Measurements from ENCODE around the gene PIEZO1. TPM values are rescaled to one million over a fixed set of nuclear protein-coding genes. Genes with fewer than 3 reads are reported as not detected.

The PIEZO1 gene
- total and polyA plus RNA-seq, 2 donors (not counting 1 experiment from before 2014, with no cell fraction given): 94.5 to 313 TPM

DNA sequence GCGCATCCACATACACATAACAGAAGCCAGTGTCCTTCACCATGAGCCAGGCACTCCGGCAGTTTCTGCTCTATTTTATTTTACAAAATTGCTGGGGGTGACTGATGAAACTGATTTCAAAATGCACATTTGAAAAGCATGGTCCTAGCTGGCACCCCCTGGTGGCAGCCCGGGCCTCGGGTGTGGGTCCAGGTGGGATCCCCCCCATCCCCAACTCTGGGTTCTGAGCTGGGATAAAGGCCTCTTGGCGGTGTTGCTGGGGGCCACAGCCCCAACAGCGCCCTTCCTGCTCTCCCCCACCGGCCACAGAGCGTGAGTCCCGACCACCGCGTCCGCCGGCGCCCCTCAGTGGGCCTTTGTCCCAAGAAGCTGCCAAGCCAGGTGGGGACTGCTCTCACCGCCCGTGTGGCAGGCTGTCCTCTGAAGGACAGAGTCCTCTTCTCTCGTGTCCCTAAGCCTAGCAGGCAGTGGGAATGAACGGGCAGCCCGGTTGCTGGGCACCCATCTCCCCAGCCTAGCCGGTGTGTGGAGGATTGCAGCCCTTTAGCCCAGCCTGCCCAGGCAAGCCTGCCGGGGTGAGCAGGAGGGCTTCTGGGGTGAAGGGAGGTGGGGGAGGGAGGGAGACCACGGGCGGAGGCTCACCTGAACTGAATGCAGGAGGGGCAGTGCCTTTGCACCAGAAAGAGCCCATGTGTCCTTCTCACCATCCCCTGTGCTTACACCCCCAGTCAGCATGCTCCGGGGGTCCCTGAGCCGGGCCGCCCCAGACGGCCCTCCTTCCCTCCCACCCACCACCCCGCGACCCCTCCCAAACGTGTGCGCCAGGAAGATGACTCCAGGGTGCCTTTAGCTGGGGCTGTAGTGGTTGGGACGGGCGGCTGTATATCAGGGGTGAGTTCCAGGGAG, 99.6 kb downstream of the PIEZO1 start:
- no peak overlapping the region for H3K9ac ChIP-seq (ENCODE audit: insufficient read depth, low read length)
- peak; percentile 36 for TF ChIP-seq EZH2 (IDR thresholded peaks at IDR 0.05; ENCODE audit: low read length, missing control alignments)
- TF ChIP-seq, protein P1, sequence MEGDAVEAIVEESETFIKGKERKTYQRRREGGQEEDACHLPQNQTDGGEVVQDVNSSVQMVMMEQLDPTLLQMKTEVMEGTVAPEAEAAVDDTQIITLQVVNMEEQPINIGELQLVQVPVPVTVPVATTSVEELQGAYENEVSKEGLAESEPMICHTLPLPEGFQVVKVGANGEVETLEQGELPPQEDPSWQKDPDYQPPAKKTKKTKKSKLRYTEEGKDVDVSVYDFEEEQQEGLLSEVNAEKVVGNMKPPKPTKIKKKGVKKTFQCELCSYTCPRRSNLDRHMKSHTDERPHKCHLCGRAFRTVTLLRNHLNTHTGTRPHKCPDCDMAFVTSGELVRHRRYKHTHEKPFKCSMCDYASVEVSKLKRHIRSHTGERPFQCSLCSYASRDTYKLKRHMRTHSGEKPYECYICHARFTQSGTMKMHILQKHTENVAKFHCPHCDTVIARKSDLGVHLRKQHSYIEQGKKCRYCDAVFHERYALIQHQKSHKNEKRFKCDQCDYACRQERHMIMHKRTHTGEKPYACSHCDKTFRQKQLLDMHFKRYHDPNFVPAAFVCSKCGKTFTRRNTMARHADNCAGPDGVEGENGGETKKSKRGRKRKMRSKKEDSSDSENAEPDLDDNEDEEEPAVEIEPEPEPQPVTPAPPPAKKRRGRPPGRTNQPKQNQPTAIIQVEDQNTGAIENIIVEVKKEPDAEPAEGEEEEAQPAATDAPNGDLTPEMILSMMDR (conservative IDR thresholded peaks at IDR 0.05 in 1 of 2, IDR thresholded peaks at IDR 0.05 in 1 of 2; ENCODE audit: low read depth in 1 of 2, low read length in 2 of 2): peak; percentile 68 to 88
- DNase-seq (ENCODE audit: low read depth in 2 of 2): peak; percentile 31 to 48
- H3K27me3 ChIP-seq (ENCODE audit: control insufficient read depth, insufficient read depth, low read length): peaks cover 9% of the 10 kb centered on the region
- no peaks in the 10 kb centered on the region for H3K9me3 ChIP-seq (ENCODE audit: control insufficient read depth, insufficient read depth, low read depth, low read length)
- no peak overlapping the region for H3K27ac ChIP-seq (ENCODE audit: insufficient read depth, low read length)
- H4K20me1 ChIP-seq (ENCODE audit: control insufficient read depth, extremely low read depth, insufficient read depth, low read length): no peaks in the 10 kb centered on the region
- H2AFZ ChIP-seq (ENCODE audit: low read length): no peak overlapping the region
- H3K79me2 ChIP-seq (ENCODE audit: control insufficient read depth, insufficient read depth, low read length): no peaks in the 10 kb centered on the region
- H3K4me3 ChIP-seq (replicated peaks in 1 of 4; ENCODE audit: control extremely low read depth in 1 of 4, insufficient read depth in 1 of 4, low read depth in 3 of 4, low read length in 4 of 4): peak overlapping the region in 3 of 4 experiments; percentile 11 to 57 (median 42)
- no peaks in the 10 kb centered on the region for H3K36me3 ChIP-seq (ENCODE audit: control insufficient read depth, insufficient read depth, low read length)
- H3K4me2 ChIP-seq (ENCODE audit: extremely low read depth, insufficient read depth, low read length): peak overlapping the region; percentile 20
- peaks cover 10% of the 10 kb centered on the region for H3K4me1 ChIP-seq (ENCODE audit: control insufficient read depth, extremely low read depth, insufficient read depth, low read length)

DNA sequence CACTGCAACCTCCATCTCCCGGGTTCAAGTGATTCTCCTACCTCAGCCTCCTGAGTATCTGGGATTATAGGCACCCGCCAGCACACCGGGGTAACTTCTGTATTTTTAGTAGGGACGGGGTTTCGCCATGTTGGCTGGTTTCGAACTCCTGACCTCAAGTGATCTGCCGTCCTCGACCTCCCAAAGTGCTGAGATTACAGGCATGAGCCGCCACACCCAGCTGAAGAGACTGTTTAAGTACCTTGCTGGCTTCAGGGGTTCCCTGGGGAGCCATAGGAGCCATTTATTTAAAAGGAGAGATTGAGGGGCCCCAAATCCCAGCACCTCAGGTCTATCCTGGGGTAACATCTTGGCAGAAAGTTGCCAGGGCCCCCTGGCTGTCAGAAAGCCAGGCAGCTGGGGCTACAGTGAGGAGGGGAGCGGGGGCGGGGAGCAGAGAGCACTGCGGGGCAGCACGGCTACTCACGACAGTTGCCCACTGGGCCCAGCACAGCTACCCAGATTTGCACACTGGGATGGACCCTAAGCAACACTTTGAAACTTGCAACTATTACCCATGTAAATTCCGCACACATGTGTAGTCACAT, 100.4 kb downstream of the PIEZO1 start:
- no peak for DNase-seq (ENCODE audit: low read depth in 2 of 2)
- no peak overlapping the region for H2AFZ ChIP-seq (ENCODE audit: low read length)
- H3K27ac ChIP-seq (ENCODE audit: insufficient read depth, low read length): no peak overlapping the region
- H3K9ac ChIP-seq (ENCODE audit: insufficient read depth, low read length): peak overlapping the region; percentile 23
- H3K27me3 ChIP-seq (ENCODE audit: control insufficient read depth, insufficient read depth, low read length): peaks cover 9% of the 10 kb centered on the region
- peak overlapping the region; percentile 20 for H3K4me2 ChIP-seq (ENCODE audit: extremely low read depth, insufficient read depth, low read length)
- H3K36me3 ChIP-seq (ENCODE audit: control insufficient read depth, insufficient read depth, low read length): no peaks in the 10 kb centered on the region
- H3K79me2 ChIP-seq (ENCODE audit: control insufficient read depth, insufficient read depth, low read length): no peaks in the 10 kb centered on the region
- no peak overlapping the region for H3K4me3 ChIP-seq (replicated peaks in 1 of 4; ENCODE audit: control extremely low read depth in 1 of 4, insufficient read depth in 1 of 4, low read depth in 3 of 4, low read length in 4 of 4)
- H3K9me3 ChIP-seq (ENCODE audit: control insufficient read depth, insufficient read depth, low read depth, low read length): no peaks in the 10 kb centered on the region
- no peak for TF ChIP-seq EZH2 (IDR thresholded peaks at IDR 0.05; ENCODE audit: low read length, missing control alignments)
- TF ChIP-seq, protein P1 (conservative IDR thresholded peaks at IDR 0.05 in 1 of 2, IDR thresholded peaks at IDR 0.05 in 1 of 2; ENCODE audit: low read depth in 1 of 2, low read length in 2 of 2): no peak
- peaks cover 10% of the 10 kb centered on the region for H3K4me1 ChIP-seq (ENCODE audit: control insufficient read depth, extremely low read depth, insufficient read depth, low read length)
- H4K20me1 ChIP-seq (ENCODE audit: control insufficient read depth, extremely low read depth, insufficient read depth, low read length): no peaks in the 10 kb centered on the region

DNA sequence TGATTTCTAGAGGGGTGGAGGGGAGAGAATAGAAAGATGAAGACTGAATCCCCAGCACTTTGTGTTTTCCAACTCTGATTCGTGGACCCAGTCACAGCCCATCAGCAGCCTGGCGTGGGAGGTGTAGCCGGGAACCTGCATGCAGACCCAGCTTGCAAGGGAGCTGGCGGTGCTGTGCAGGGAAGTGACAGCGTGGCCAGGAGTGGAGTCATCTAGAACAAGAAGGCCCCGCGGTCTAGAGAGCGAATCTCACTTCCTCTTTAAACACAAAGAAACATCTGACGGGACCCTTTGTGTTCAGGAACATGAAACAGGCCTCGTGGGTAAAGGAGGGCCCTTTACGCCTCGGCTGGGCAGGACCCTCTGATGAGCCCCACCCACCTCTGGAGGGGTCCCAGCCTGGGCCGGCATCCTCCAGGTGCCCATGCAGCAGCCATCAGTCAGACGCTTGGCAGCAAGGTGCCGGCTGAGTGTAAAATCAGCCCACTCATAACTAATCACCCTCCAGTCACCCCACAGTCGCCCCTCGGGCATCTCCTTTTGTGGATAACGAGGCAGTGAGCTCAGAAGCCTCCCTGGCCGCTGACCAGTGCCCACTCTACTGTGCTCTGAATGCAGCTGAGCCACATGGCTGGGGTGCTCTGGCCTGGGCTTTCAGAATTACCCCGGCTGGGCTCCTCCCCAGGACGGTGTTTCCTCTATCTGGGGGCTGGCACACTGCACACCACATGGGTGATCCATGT, 103.1 kb downstream of the PIEZO1 start:
- DNase-seq (ENCODE audit: low read depth in 2 of 2): peak in 1 of 2 donors; percentile 28
- Histone ChIP-seq H3K4me3 (replicated peaks in 1 of 4; ENCODE audit: control extremely low read depth in 1 of 4, insufficient read depth in 1 of 4, low read depth in 3 of 4, low read length in 4 of 4) (no peak overlapping the region), H3K79me2 (ENCODE audit: control insufficient read depth, insufficient read depth, low read length) (no peaks in the 10 kb centered on the region), H2AFZ (ENCODE audit: low read length) (peak overlapping the region; percentile 23), H3K4me2 (ENCODE audit: extremely low read depth, insufficient read depth, low read length) (no peak overlapping the region), H3K4me1 (ENCODE audit: control insufficient read depth, extremely low read depth, insufficient read depth, low read length) (peaks cover 10% of the 10 kb centered on the region), H3K9ac (ENCODE audit: insufficient read depth, low read length) (no peak overlapping the region), H3K27me3 (ENCODE audit: control insufficient read depth, insufficient read depth, low read length) (peaks cover 4% of the 10 kb centered on the region), H3K27ac (ENCODE audit: insufficient read depth, low read length) (no peak overlapping the region), H3K36me3 (ENCODE audit: control insufficient read depth, insufficient read depth, low read length) (no peaks in the 10 kb centered on the region), H4K20me1 (ENCODE audit: control insufficient read depth, extremely low read depth, insufficient read depth, low read length) (no peaks in the 10 kb centered on the region), H3K9me3 (ENCODE audit: control insufficient read depth, insufficient read depth, low read depth, low read length) (no peaks in the 10 kb centered on the region)
- no peak for TF ChIP-seq EZH2 (IDR thresholded peaks at IDR 0.05; ENCODE audit: low read length, missing control alignments)
- TF ChIP-seq, protein P1 (conservative IDR thresholded peaks at IDR 0.05 in 1 of 2, IDR thresholded peaks at IDR 0.05 in 1 of 2; ENCODE audit: low read depth in 1 of 2, low read length in 2 of 2): no peak

All from fibroblast of lung (primary cell).